H9 (cell line): ENCODE results near the gene MED8. TPM values are rescaled to one million over a fixed set of nuclear protein-coding genes. Genes with fewer than 3 reads are reported as not detected.

Experiments used
- DNase-seq: peaks from one replicate; pipeline ENCODE4 v3.0.0-alpha.2; 2017
- H2AFZ ChIP-seq: one replicate; pipeline ENCODE4 v1.6.1; 2013; ENCODE audit warnings: mild to moderate bottlenecking, low read length, control low read depth, moderate library complexity
- H2AK5ac ChIP-seq: 2 replicates; pipeline ENCODE4 v1.6.1; 2013; ENCODE audit warnings: low read length, control low read depth, mixed read lengths; ENCODE audit not compliant: insufficient read length
- H2BK120ac ChIP-seq: one replicate; pipeline ENCODE4 v1.6.1; 2013; ENCODE audit warnings: low read depth, mild to moderate bottlenecking, low read length, control low read depth, inconsistent platforms; ENCODE audit not compliant: poor library complexity, severe bottlenecking
- H2BK12ac ChIP-seq: 2 replicates; pipeline ENCODE4 v1.6.1; 2013; ENCODE audit warnings: low read length, control low read depth, mixed read lengths, low read depth; ENCODE audit not compliant: insufficient read length
- H2BK15ac ChIP-seq: 2 replicates; pipeline ENCODE4 v1.6.1; 2013; ENCODE audit warnings: low read depth, low read length, control low read depth
- H2BK20ac ChIP-seq: one replicate; pipeline ENCODE4 v1.6.1; 2013; ENCODE audit warnings: low read depth, mild to moderate bottlenecking, low read length, control low read depth, inconsistent platforms; ENCODE audit not compliant: poor library complexity, severe bottlenecking
- H2BK5ac ChIP-seq: 2 replicates; pipeline ENCODE4 v1.6.1; 2013; ENCODE audit warnings: low read length, control low read depth, mixed read lengths; ENCODE audit not compliant: insufficient read length
- H3K14ac ChIP-seq: 2 replicates; pipeline ENCODE4 v1.6.1; 2013; ENCODE audit warnings: low read length, control low read depth; ENCODE audit not compliant: insufficient read depth
- H3K18ac ChIP-seq: 2 replicates; pipeline ENCODE4 v1.6.1; 2013; ENCODE audit warnings: low read depth, mild to moderate bottlenecking, mixed read lengths, low read length, control low read depth; ENCODE audit not compliant: insufficient read length
- H3K23ac ChIP-seq: 2 replicates; pipeline ENCODE4 v1.6.1; 2013; ENCODE audit warnings: low read length, control low read depth, mixed read lengths, low read depth; ENCODE audit not compliant: insufficient read length
- H3K23me2 ChIP-seq: 2 replicates; pipeline ENCODE4 v1.6.1; 2013; ENCODE audit warnings: low read depth, mild to moderate bottlenecking, mixed read lengths, low read length, control low read depth; ENCODE audit not compliant: insufficient read length, poor library complexity, severe bottlenecking
- H3K27ac ChIP-seq: 2 replicates; pipeline ENCODE4 v1.5.1; 2013; ENCODE audit warnings: low read length, control low read depth, mixed read lengths, low read depth; ENCODE audit not compliant: insufficient read length
- H3K27me3 ChIP-seq: 2 replicates; pipeline ENCODE4 v1.6.1; 2013; ENCODE audit warnings: low read length, control low read depth, inconsistent platforms; ENCODE audit not compliant: insufficient read depth
- H3K4ac ChIP-seq: 2 replicates; pipeline ENCODE4 v1.6.1; 2013; ENCODE audit warnings: low read depth, mild to moderate bottlenecking, control low read depth, inconsistent platforms, low read length, moderate library complexity
- H3K4me1 ChIP-seq: 2 replicates; pipeline ENCODE4 v1.6.1; 2013; ENCODE audit warnings: low read length, control low read depth, inconsistent platforms; ENCODE audit not compliant: insufficient read depth
- H3K4me2 ChIP-seq: 2 replicates; pipeline ENCODE4 v1.6.1; 2013; ENCODE audit warnings: low read length, control low read depth, mixed read lengths; ENCODE audit not compliant: insufficient read length, insufficient read depth
- H3K56ac ChIP-seq: 2 replicates; pipeline ENCODE4 v1.6.1; 2013; ENCODE audit warnings: low read depth, mild to moderate bottlenecking, mixed read lengths, low read length, control low read depth; ENCODE audit not compliant: insufficient read length
- H3K79me1 ChIP-seq: 2 replicates; pipeline ENCODE4 v1.6.1; 2013; ENCODE audit warnings: low read depth, mild to moderate bottlenecking, moderate library complexity, low read length, control low read depth, inconsistent platforms; ENCODE audit not compliant: insufficient read depth, poor library complexity, severe bottlenecking
- H3K79me2 ChIP-seq: 2 replicates; pipeline ENCODE4 v1.6.1; 2013; ENCODE audit warnings: low read length, control low read depth, inconsistent platforms; ENCODE audit not compliant: insufficient read depth
- H3K9ac ChIP-seq: 2 replicates; pipeline ENCODE4 v1.6.1; 2013; ENCODE audit warnings: low read length, control low read depth, mixed read lengths; ENCODE audit not compliant: insufficient read length; ENCODE audit errors: extremely low read depth
- H3K9me3 ChIP-seq: one replicate; pipeline ENCODE4 v1.6.1; 2013; ENCODE audit warnings: low read depth, low read length, inconsistent platforms; ENCODE audit not compliant: control insufficient read depth
- H3T11ph ChIP-seq: one replicate; pipeline ENCODE4 v1.6.1; 2013; ENCODE audit warnings: mild to moderate bottlenecking, low read length, control low read depth, inconsistent platforms
- H4K20me1 ChIP-seq: one replicate; pipeline ENCODE4 v1.6.1; 2013; ENCODE audit not compliant: control insufficient read depth, insufficient read length, insufficient read depth
- H4K5ac ChIP-seq: 2 replicates; pipeline ENCODE4 v1.6.1; 2013; ENCODE audit warnings: low read depth, mild to moderate bottlenecking, mixed read lengths, low read length, control low read depth; ENCODE audit not compliant: insufficient read length
- H4K8ac ChIP-seq: replicated peaks from 2 replicates; pipeline ENCODE4 v1.6.1; 2013; ENCODE audit warnings: low read length, control low read depth, mixed read lengths, low read depth; ENCODE audit not compliant: insufficient read length
- H4K91ac ChIP-seq: 2 replicates; pipeline ENCODE4 v1.6.1; 2013; ENCODE audit warnings: low read depth, mild to moderate bottlenecking, moderate library complexity, mixed read lengths, low read length, control low read depth; ENCODE audit not compliant: insufficient read length
- H3K27ac Mint-ChIP-seq, 3 experiments: 2 replicates in 2 of 3; 3 replicates in 1 of 3; pipeline ENCODE4 v1.8.0; 2020 to 2021; ENCODE audit warnings: mixed read lengths in 3 of 3, mild to moderate bottlenecking in 1 of 3, moderate library complexity in 1 of 3
- H3K27me3 Mint-ChIP-seq: 2 replicates; pipeline ENCODE4 v1.8.0; 2021; ENCODE audit warnings: low read depth, mild to moderate bottlenecking, moderate library complexity, mixed read lengths
- H3K36me3 Mint-ChIP-seq, 3 experiments: 2 replicates in 2 of 3; 3 replicates in 1 of 3; pipeline ENCODE4 v1.8.0; 2020 to 2021; ENCODE audit warnings: low read depth in 3 of 3, mixed read lengths in 3 of 3; ENCODE audit not compliant: insufficient read depth in 1 of 3
- H3K4me1 Mint-ChIP-seq, 2 experiments: 2 replicates each; pipeline ENCODE4 v1.8.0; 2020; ENCODE audit warnings: mixed read lengths in 2 of 2
- H3K4me3 Mint-ChIP-seq, 2 experiments: 2 replicates in 1 of 2; 3 replicates in 1 of 2; pipeline ENCODE4 v1.8.0; 2020 to 2021; ENCODE audit warnings: mild to moderate bottlenecking in 2 of 2, mixed read lengths in 2 of 2, moderate library complexity in 1 of 2
- H3K9me3 Mint-ChIP-seq, 2 experiments: 2 replicates in 1 of 2; 3 replicates in 1 of 2; pipeline ENCODE4 v1.8.0; 2020; ENCODE audit warnings: mild to moderate bottlenecking in 2 of 2, mixed read lengths in 2 of 2, moderate library complexity in 1 of 2
- CTCF ChIP-seq: fragments of 200-600 bp; sonication (generic); conservative IDR thresholded peaks from 3 replicates; pipeline ENCODE4 v1.8.0; 2021; ENCODE audit warnings: antibody characterized with exemption, mild to moderate bottlenecking
- WGBS: extraction: QIAGEN DNeasy Blood & Tissue Kit; methylation state at CpG from one replicate; pipeline ENCODE4 v1.1.7; 2013; ENCODE audit warnings: missing lambda C conversion rate, low lambda C conversion rate, mixed read lengths; ENCODE audit not compliant: insufficient read length; ENCODE audit errors: extremely low coverage; 5-methylcytosine and 5-hydroxymethylcytosine counted together
- total RNA-seq: library from RNA; stranded (reverse); gene quantifications from 2 replicates; pipeline ENCODE4 v1.2.1, GENCODE V29; 2021

The MED8 gene
- total RNA-seq, 1 experiment from 2014 or later, result 23.0 TPM

DNA sequence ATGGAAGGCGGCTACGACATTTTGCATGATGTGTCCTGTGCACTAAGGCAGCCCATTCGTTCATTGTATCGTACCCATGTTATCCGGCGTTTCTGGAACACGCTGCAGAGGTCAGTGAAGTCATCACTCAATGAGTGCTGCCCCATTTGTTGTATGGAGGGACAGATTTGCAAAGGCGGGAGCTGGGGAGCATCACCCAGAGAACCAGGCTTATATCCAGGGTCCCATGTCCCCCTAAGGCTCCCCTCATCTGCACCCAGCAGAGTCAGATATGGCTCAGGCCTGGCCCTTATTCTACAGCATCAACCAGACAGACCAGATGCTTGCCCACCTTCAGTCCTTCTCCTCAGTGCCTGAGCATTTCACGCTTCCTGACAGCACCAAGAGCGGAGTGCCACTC lies 31.3 kb upstream of the MED8 start:
- Histone ChIP-seq H2BK12ac (no peak overlapping the region), H3K79me1 (no peaks in the 10 kb centered on the region), H4K91ac (no peak overlapping the region), H3K23me2 (no peaks in the 10 kb centered on the region), H3K14ac (no peak overlapping the region), H3K18ac (no peak overlapping the region), H4K20me1 (no peaks in the 10 kb centered on the region), H3K27me3 (no peaks in the 10 kb centered on the region), H4K5ac (no peak overlapping the region), H2BK20ac (no peak overlapping the region), H3K27ac (no peak overlapping the region), H2BK5ac (no peak overlapping the region), H2BK15ac (no peak overlapping the region), H2AK5ac (no peak overlapping the region), H3K4ac (no peak overlapping the region), H4K8ac (no peak overlapping the region), H2AFZ (no peak overlapping the region), H3K9me3 (no peaks in the 10 kb centered on the region), H2BK120ac (no peak overlapping the region), H3K56ac (no peak overlapping the region), H3T11ph (no peak overlapping the region), H3K9ac (no peak overlapping the region), H3K4me1 (no peaks in the 10 kb centered on the region; the same call in 1 of the 2 replicates), H3K79me2 (no peaks in the 10 kb centered on the region), H3K23ac (no peak overlapping the region), H3K4me2 (no peak overlapping the region)
- Mint-ChIP-seq H3K36me3 (peaks cover 2 to 48% (median 24%) of the 10 kb centered on the region in 3 experiments; a peak in 6 of 7 replicates), H3K4me3 (no peak overlapping the region), H3K9me3 (no peaks in the 10 kb centered on the region), H3K27me3 (no peaks in the 10 kb centered on the region), H3K4me1 (peaks cover 9 to 10% of the 10 kb centered on the region in 2 experiments), H3K27ac (no peak overlapping the region; a peak in 1 of 7 replicates)
- TF ChIP-seq CTCF, result no peak
- DNase-seq, result no peak
- WGBS, result no CpG with 5 or more reads among the region's 10 CpGs
